H1 (cell line): ENCODE measurements around the gene CLCN3. TPM values are rescaled to one million over a fixed set of nuclear protein-coding genes. Genes with fewer than 3 reads are reported as not detected.

Experiments used
- CTCF ChIA-PET: fragments of 300-600 bp; sonication (Branson Sonifier 250); formaldehyde crosslinking; loops from one replicate; lab custom pipeline; 2021; ENCODE audit not compliant: partially characterized antibody; lab: Charles Lee
- POLR2A ChIA-PET: fragments of 300-600 bp; sonication (Branson Sonifier 250); formaldehyde crosslinking; loops from one replicate; lab custom pipeline; 2021; ENCODE audit warnings: inconsistent platforms; ENCODE audit not compliant: partially characterized antibody; lab: Charles Lee
- DNase-seq, 2 experiments: peaks; one replicate each; pipeline versions ENCODE4 v3.0.0 to v3.0.0-alpha.2; 2010 to 2022; ENCODE audit warnings: low spot score in 2 of 2, low read depth in 1 of 2, mixed read lengths in 1 of 2
- FAIRE-seq: peaks from 2 replicates; lab custom pipeline; 2011; peaks lifted over from hg19 to GRCh38; lab: Jason Lieb, UNC
- H2AFZ ChIP-seq: 2 replicates; pipeline ENCODE4 v1.8.1; 2012; ENCODE audit warnings: low read length, inconsistent platforms
- H2AK5ac ChIP-seq: 2 replicates; pipeline ENCODE4 v1.6.1; 2013; ENCODE audit warnings: low read depth, low read length
- H2BK120ac ChIP-seq: replicated peaks from 2 replicates; pipeline ENCODE3; 2013; ENCODE audit warnings: low read depth, low read length, inconsistent platforms
- H2BK12ac ChIP-seq: 2 replicates; pipeline ENCODE4 v1.6.1; 2013; ENCODE audit warnings: low read depth, low read length
- H2BK15ac ChIP-seq: 2 replicates; pipeline ENCODE4 v1.6.1; 2013; ENCODE audit warnings: low read length
- H2BK20ac ChIP-seq: 2 replicates; pipeline ENCODE4 v1.6.1; 2013; ENCODE audit warnings: low read length
- H2BK5ac ChIP-seq: 2 replicates; pipeline ENCODE4 v1.6.1; 2013; ENCODE audit warnings: low read depth, low read length
- H3K14ac ChIP-seq: 2 replicates; pipeline ENCODE4 v1.6.1; 2013; ENCODE audit warnings: inconsistent platforms; ENCODE audit not compliant: insufficient read length
- H3K18ac ChIP-seq: 2 replicates; pipeline ENCODE4 v1.6.1; 2013; ENCODE audit warnings: low read length; ENCODE audit errors: extremely low read depth
- H3K23ac ChIP-seq: 2 replicates; pipeline ENCODE4 v1.6.1; 2013; ENCODE audit warnings: inconsistent platforms; ENCODE audit not compliant: insufficient read length
- H3K23me2 ChIP-seq: 2 replicates; pipeline ENCODE4 v1.6.1; 2013; ENCODE audit warnings: low read depth, low read length
- H3K27ac ChIP-seq: 2 replicates; pipeline ENCODE4 v1.6.1; 2011; ENCODE audit warnings: low read depth, low read length, inconsistent platforms
- H3K27me3 ChIP-seq, 4 experiments: replicated peaks in 1 of 4; 1 replicate in 1 of 4; 2 replicates in 3 of 4; pipeline versions ENCODE4 v1.6.1 to v1.8.1; 2011 to 2013; ENCODE audit warnings: low read length in 3 of 4, mild to moderate bottlenecking in 3 of 4, inconsistent platforms in 2 of 4, mixed read lengths in 2 of 4, moderate library complexity in 1 of 4; ENCODE audit not compliant: control insufficient read depth in 3 of 4, insufficient read depth in 3 of 4; ENCODE audit errors: extremely low read depth in 1 of 4
- H3K36me3 ChIP-seq, 4 experiments: 2 replicates each; pipeline versions ENCODE4 v1.6.1 to v1.8.1; 2011 to 2013; ENCODE audit warnings: mild to moderate bottlenecking in 4 of 4, low read length in 3 of 4, moderate library complexity in 2 of 4, control low read depth in 1 of 4, inconsistent platforms in 1 of 4; ENCODE audit not compliant: insufficient read depth in 4 of 4, control insufficient read depth in 2 of 4
- H3K4ac ChIP-seq: replicated peaks from 2 replicates; pipeline ENCODE3; 2013; ENCODE audit warnings: low read length, low read depth, mixed read lengths, inconsistent platforms; ENCODE audit not compliant: insufficient read length
- H3K4me1 ChIP-seq, 4 experiments: replicated peaks in 1 of 4; 1 replicate in 1 of 4; 2 replicates in 3 of 4; pipeline versions ENCODE4 v1.6.1 to v1.8.1; 2011 to 2013; ENCODE audit warnings: low read length in 3 of 4, inconsistent platforms in 2 of 4, mixed read lengths in 1 of 4; ENCODE audit not compliant: insufficient read depth in 4 of 4, control insufficient read depth in 3 of 4
- H3K4me2 ChIP-seq, 2 experiments: 2 replicates each; pipeline versions ENCODE4 v1.6.1 to v1.8.1; 2011 to 2013; ENCODE audit warnings: low read depth in 2 of 2, low read length in 2 of 2, control low read depth in 1 of 2, inconsistent platforms in 1 of 2, mild to moderate bottlenecking in 1 of 2; ENCODE audit not compliant: insufficient read depth in 1 of 2
- H3K4me3 ChIP-seq, 4 experiments: fragments of 200-600, 300-600 bp in 1 of 4; sonication (generic), shearing (Covaris generic), sonication (Bioruptor Twin) in 1 of 4; 2 replicates each; pipeline versions ENCODE4 v1.5.1 to v1.8.1; 2011 to 2016; ENCODE audit warnings: low read length in 4 of 4, low read depth in 3 of 4, control low read depth in 2 of 4, inconsistent platforms in 2 of 4, mild to moderate bottlenecking in 2 of 4, mixed read lengths in 1 of 4, moderate library complexity in 1 of 4; ENCODE audit not compliant: insufficient read depth in 2 of 4; ENCODE audit errors: extremely low read depth in 1 of 4
- H3K56ac ChIP-seq: replicated peaks from 2 replicates; pipeline ENCODE3; 2013; ENCODE audit warnings: low read depth, mild to moderate bottlenecking, mixed read lengths, low read length, inconsistent platforms; ENCODE audit not compliant: insufficient read length
- H3K79me1 ChIP-seq: 2 replicates; pipeline ENCODE4 v1.6.1; 2013; ENCODE audit warnings: low read depth, low read length, control low read depth
- H3K79me2 ChIP-seq, 2 experiments: 2 replicates each; pipeline versions ENCODE4 v1.6.1 to v1.8.1; 2012 to 2013; ENCODE audit warnings: low read length in 2 of 2, mild to moderate bottlenecking in 2 of 2, inconsistent platforms in 1 of 2; ENCODE audit not compliant: insufficient read depth in 2 of 2, control insufficient read depth in 1 of 2
- H3K9ac ChIP-seq, 4 experiments: replicated peaks in 1 of 4; 1 replicate in 1 of 4; 2 replicates in 3 of 4; pipeline versions ENCODE4 v1.6.1 to v1.8.1; 2011 to 2013; ENCODE audit warnings: low read depth in 3 of 4, low read length in 3 of 4, control low read depth in 2 of 4, mild to moderate bottlenecking in 2 of 4, moderate library complexity in 2 of 4, inconsistent platforms in 1 of 4; ENCODE audit errors: extremely low read depth in 1 of 4
- H3K9me3 ChIP-seq, 2 experiments: 2 replicates each; pipeline versions ENCODE4 v1.6.1 to v1.8.1; 2012 to 2013; ENCODE audit warnings: mild to moderate bottlenecking in 2 of 2, moderate library complexity in 2 of 2, control low read depth in 1 of 2, inconsistent platforms in 1 of 2, low read depth in 1 of 2, low read length in 1 of 2, mixed read lengths in 1 of 2; ENCODE audit not compliant: insufficient read depth in 2 of 2
- H4K20me1 ChIP-seq, 2 experiments: replicated peaks in 1 of 2; 2 replicates each; pipeline versions ENCODE3 to v1.8.1; 2011 to 2013; ENCODE audit warnings: inconsistent platforms in 2 of 2, low read length in 2 of 2, mild to moderate bottlenecking in 1 of 2; ENCODE audit not compliant: insufficient read depth in 2 of 2, control insufficient read depth in 1 of 2
- H4K5ac ChIP-seq: 2 replicates; pipeline ENCODE4 v1.6.1; 2013; ENCODE audit warnings: low read length, low read depth, mixed read lengths, inconsistent platforms; ENCODE audit not compliant: insufficient read length
- H4K8ac ChIP-seq: 2 replicates; pipeline ENCODE4 v1.8.0; 2013; ENCODE audit warnings: mild to moderate bottlenecking, moderate library complexity, low read length, inconsistent platforms; ENCODE audit not compliant: insufficient read depth; ENCODE audit errors: extremely low read depth
- H4K91ac ChIP-seq: replicated peaks from 2 replicates; pipeline ENCODE3; 2013; ENCODE audit warnings: low read length, mixed read lengths, inconsistent platforms; ENCODE audit not compliant: insufficient read length
- KDM5A ChIP-seq: fragments of 200-600 bp; IDR thresholded peaks from 2 replicates; pipeline ENCODE4 v1.7.1; 2012; ENCODE audit warnings: mild to moderate bottlenecking, low read length, inconsistent platforms, mixed read lengths
- PHF8 ChIP-seq: fragments of 200-600 bp; sonication (generic); conservative IDR thresholded peaks from 2 replicates; pipeline ENCODE4 v1.7.1; 2012; ENCODE audit warnings: low read depth, mild to moderate bottlenecking, inconsistent platforms, low read length, moderate library complexity
- WGBS, 2 experiments: shearing (Covaris generic) in 1 of 2; methylation state at CpG; one replicate each; pipeline versions ENCODE4 v1.1.6 to v1.1.7; 2013 to 2015; ENCODE audit warnings: low lambda C conversion rate in 2 of 2, mixed read lengths in 2 of 2, inconsistent platforms in 1 of 2, low coverage in 1 of 2, missing lambda C conversion rate in 1 of 2; ENCODE audit not compliant: insufficient replicate concordance in 2 of 2, insufficient coverage in 1 of 2, insufficient read length in 1 of 2; ENCODE audit errors: extremely low coverage in 1 of 2, missing lambda C conversion rate in 1 of 2; 5-methylcytosine and 5-hydroxymethylcytosine counted together
- polyA plus RNA-seq, 7 experiments: library from polyadenylated mRNA; depleted of rRNA in 3 of 7; stranded (reverse) in 5 of 7; unstranded in 2 of 7; fragments of >200 nt in 5 of 7; fragments of 200-250 nt in 2 of 7; gene quantifications; 1 replicate in 5 of 7; 2 replicates in 1 of 7; 4 replicates in 1 of 7; pipeline versions ENCODE4 v1.2.1 to v1.2.3, GENCODE V29; 2011 to 2013; ENCODE audit warnings: missing spikeins in 2 of 7, mixed read lengths in 2 of 7
- total RNA-seq: library from RNA; stranded (reverse); fragmentation: NEBNext Ultra II Directional; extraction: Animal tissue kit (Norgen Biotek cat#: 25700); gene quantifications from 2 replicates; pipeline ENCODE4 v1.2.1, GENCODE V29; 2021

Gene CLCN3
- total and polyA plus RNA-seq, 2 of the 8 experiments (the other 6 are each of a cell fraction or from before 2014, with no cell fraction given): 8.8 to 32.8 TPM

- Histone ChIP-seq H3K23me2 (no peaks in the 10 kb centered on the region), H3K18ac (no peak overlapping the region), H2BK12ac (no peak overlapping the region), H2BK5ac (no peak overlapping the region), H4K91ac (no peak overlapping the region), H4K5ac (no peak overlapping the region), H2BK20ac (no peak overlapping the region), H3K23ac (no peak overlapping the region), H3K27me3 (no peaks in the 10 kb centered on the region), H3K9me3 (peaks cover 0 to 8% of the 10 kb centered on the region in 2 experiments; a peak in 1 of 4 replicates)
- CTCF ChIA-PET: interaction anchor here (2.3 kb wide), 1 partner anchor 43 kb away, joined by 6 read pairs; the partner anchor contains the start of gene CLCN3
- no peak for FAIRE-seq
- no peak for DNase-seq
- 87% methylated on average over 3 of the region's 3 CpGs; no CpG with 5 or more reads in 1 of the 2 experiments for WGBS, 2 experiments
- no peak for TF ChIP-seq KDM5A
- TF ChIP-seq PHF8: no peak
- TF ChIP-seq, all 59 proteins: peak for 0
- Histone ChIP-seq H3K56ac (no peak overlapping the region), H3K4me2 (no peak overlapping the region), H3K9ac (no peak overlapping the region), H3K79me2 (peaks cover 0 to 36% of the 10 kb centered on the region in 2 experiments; a peak in 2 of 4 replicates), H4K20me1 (no peaks in the 10 kb centered on the region), H2AK5ac (no peak overlapping the region), H4K8ac (no peak overlapping the region), H3K4ac (no peak overlapping the region), H3K4me1 (peaks cover 0 to 2% (median 1%) of the 10 kb centered on the region in 4 experiments; a peak in 2 of 7 replicates), H3K14ac (no peak overlapping the region), H2BK120ac (no peak overlapping the region), H3K4me3 (no peak overlapping the region), H3K27ac (no peak overlapping the region), H3K79me1 (no peaks in the 10 kb centered on the region), H2AFZ (no peak overlapping the region), H2BK15ac (no peak overlapping the region), H3K36me3 (peaks cover 0 to 6% (median 0%) of the 10 kb centered on the region in 4 experiments; a peak in 2 of 8 replicates)
- POLR2A ChIA-PET: interaction anchor here (1.8 kb wide), 1 partner anchor 68 kb away, joined by 4 read pairs; no protein-coding TSS in a partner anchor
Observed at GRCh38 chr4:169662206-169662605, 41.8 kb downstream of the CLCN3 start.
